ENCODE data around the gene TMEM119.
"Not testable (repeated sequence)": the region's sequence is repeated elsewhere in the genome, so short reads cannot be mapped to it uniquely, and the experiment has no call there.

TMEM119 gene

GRCh38 chr12:108564724-108565123 lies 33.2 kb downstream of the TMEM119 start:
- no peak for DNase-seq

GRCh38 chr12:108563804-108564151 lies 34.1 kb downstream of the TMEM119 start:
- DNase-seq = no peak

GRCh38 chr12:108563136-108563803 lies 34.6 kb downstream of the TMEM119 start:
- peak; percentile 93 for DNase-seq

GRCh38 chr12:108562348-108563135 lies 35.3 kb downstream of the TMEM119 start, which contains the start of gene ISCU:
TSS of gene ISCU (plus strand) at chr12:108562596. CDS start at chr12:108562623, 27 bp downstream.
- peak; percentile 97 for DNase-seq

- DNase-seq = no peak
These were observed 36.0 kb downstream of the TMEM119 start for GRCh38 chr12:108561852-108562347.

GRCh38 chr12:108560752-108561719 lies 36.8 kb downstream of the TMEM119 start, which contains the start of gene SART3:
TSS of gene SART3 (minus strand) at chr12:108561173. CDS start at chr12:108561154, 19 bp downstream.
- peak; percentile 88 for DNase-seq

GRCh38 chr12:108560321-108560721 lies 37.6 kb downstream of the TMEM119 start:
- DNase-seq = peak; percentile 43

GRCh38 chr12:108559748-108560147 lies 38.1 kb downstream of the TMEM119 start:
- DNase-seq = no peak

- no peak for DNase-seq
These were observed 38.8 kb downstream of the TMEM119 start for GRCh38 chr12:108559007-108559655.

- not testable (repeated sequence) for DNase-seq
These were observed 42.5 kb downstream of the TMEM119 start for GRCh38 chr12:108555383-108555782.

- no peak for DNase-seq
These were observed 44.1 kb downstream of the TMEM119 start for GRCh38 chr12:108553799-108554198.

- DNase-seq = peak; percentile 76
These were observed 46.3 kb downstream of the TMEM119 start for GRCh38 chr12:108551535-108551934.

GRCh38 chr12:108548954-108549521 lies 48.8 kb downstream of the TMEM119 start:
- DNase-seq = no peak

GRCh38 chr12:108547686-108548085 lies 50.2 kb downstream of the TMEM119 start:
- DNase-seq = no peak

GRCh38 chr12:108543652-108544051 lies 54.2 kb downstream of the TMEM119 start:
- DNase-seq = peak; percentile 63

- peak; percentile 46 for DNase-seq
These were observed 55.6 kb downstream of the TMEM119 start for GRCh38 chr12:108542320-108542719.
